Hindlimb muscle (tissue), 1 donor: ENCODE measurements around the gene DNAJC5G. TPM values are rescaled to one million over a fixed set of nuclear protein-coding genes. Genes with fewer than 3 reads are reported as not detected.
"Not testable (repeated sequence)": the region's sequence is repeated elsewhere in the genome, so short reads cannot be mapped to it uniquely, and the experiment has no call there.

Experiments used
- DNase-seq: peaks from one replicate; pipeline ENCODE4 v3.0.0-alpha.2; 2013
- polyA plus RNA-seq: library from polyadenylated mRNA; unstranded; fragments of 120-200 nt; gene quantifications from one replicate; pipeline ENCODE4 v1.2.1, GENCODE V29; 2013; ENCODE audit not compliant: insufficient read length

Gene DNAJC5G
- polyA plus RNA-seq, 1 donor, result 0.34 TPM

DNA sequence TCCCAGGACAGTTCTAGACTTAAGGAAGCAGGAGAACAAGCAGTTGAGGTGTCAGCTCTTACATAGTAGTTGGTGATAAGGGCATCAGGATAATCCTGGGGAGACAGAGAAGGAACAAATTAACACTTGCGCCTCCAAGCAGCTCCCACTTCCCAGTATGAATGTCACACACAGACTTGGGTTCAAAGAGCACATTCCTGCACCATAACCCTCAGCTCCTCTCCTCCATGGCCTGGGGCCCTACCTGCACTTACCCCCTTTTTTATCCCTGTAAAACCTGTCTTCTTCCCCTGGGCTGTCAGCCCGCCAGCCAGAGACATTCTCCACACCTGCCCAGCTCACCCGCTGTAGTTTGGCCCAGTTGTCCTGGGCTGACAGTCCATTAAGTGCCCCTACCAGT is 36.9 kb downstream of the DNAJC5G start:
- no peak for DNase-seq

DNA sequence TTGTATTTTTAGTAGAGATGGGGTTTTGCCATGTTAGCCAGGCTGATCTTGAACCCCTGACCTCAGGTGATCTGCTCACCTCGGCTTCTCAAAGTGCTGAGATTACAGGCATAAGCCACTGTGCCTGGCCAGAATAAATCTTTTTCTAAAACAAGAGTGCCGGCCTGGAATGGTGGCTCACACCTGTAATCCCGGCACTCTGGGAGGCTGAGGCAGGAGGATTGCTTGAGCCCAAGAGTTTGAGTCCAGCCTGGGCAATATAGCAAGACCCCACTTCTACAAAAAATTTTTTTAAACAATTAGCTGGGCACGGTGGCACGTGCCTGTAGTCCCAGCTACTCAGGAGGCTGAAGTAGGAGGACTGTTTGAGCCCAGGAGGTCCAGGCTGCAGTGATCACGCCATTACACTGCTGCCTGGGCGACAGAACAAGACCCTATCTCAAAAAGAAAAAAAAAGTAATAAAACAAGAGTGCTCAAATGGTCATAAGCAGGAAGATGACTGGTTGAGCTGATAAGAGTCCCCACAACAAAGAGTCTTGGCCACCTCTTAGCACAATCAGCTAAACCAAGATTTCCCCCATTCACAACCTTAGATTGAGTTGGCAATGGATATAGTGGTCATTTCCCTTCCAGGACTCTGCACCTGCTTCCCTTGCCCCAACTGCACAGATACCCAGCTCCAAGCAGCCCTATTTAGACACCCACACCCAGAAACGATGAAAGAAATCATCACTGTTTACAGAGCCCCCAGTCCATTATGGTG is 38.8 kb downstream of the DNAJC5G start:
- no peak for DNase-seq

DNA sequence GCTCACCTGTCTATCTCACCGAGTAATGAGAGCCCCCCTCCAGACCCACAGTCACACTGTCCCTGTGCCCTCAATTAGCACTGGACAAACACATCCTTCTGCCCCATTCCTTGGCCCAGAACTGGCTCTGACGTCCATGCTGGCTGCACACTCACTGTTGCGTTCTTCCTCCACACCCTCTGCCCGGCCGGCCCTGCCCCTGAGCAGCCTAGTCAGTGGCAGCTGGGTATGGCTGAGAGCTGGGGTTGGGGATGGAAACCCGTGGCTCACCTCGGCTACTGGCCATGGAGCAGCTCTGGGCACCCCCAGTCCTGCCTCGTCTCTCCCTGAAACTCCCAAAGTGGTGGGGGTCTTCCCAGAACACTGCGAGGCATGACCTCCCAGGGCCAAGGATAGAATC is 39.5 kb downstream of the DNAJC5G start:
- DNase-seq, result no peak

DNA sequence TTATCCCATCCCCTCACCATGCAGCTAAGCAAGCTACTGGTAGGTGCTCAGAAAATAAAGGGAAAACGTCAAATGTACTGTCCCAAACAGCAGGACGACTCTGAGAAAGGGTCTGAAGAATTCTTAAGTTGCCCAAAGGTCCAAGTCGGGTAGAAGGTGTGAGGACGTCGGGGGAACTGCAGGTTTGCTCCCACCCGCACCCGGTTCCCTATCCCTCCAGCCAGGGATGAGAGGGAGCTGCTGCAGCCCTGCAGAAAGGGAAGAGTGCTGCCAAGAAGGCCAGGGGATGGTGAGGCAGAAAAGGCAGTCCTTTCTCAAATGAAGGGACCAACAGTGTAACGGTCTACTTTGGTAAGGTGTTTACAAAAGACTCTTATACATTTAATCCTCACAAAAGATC is 39.9 kb downstream of the DNAJC5G start:
- no peak for DNase-seq

DNA sequence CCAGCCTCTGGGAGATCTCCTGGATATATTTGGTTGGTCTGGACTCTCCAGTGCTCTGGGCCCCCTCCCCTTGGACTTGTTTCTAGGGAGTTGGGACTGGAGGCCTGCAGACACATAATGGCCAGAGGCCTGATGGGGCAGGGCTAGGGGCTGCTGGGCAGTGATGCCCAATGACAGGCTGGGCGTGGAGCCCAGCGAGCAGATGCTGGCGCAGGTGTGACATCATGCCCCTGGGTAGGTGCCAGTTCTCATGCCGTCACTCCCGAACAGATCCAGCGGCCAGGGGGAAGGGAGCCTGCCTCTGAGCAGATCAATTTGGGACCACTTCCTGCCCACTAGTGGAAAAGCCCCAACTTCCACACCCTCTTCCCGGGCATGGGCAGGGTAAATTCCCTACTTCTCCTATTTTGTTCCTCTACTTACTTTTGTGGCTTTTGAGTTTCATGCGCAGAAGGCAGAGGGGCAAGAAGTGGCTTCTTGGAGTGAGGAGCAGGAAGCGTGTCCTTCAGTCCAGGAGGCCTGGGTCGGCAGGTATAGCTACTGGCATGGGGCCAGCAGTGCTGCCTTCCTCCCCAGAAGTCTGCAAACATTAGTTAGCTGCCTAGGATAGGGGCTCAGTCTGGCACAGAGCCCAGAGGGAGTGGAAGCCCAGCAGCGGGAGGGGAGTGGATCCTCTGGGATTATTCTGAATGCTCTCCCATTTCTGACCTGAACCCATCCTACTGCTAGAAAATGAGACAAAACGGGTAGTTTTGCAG is 41.6 kb downstream of the DNAJC5G start:
- DNase-seq, result no peak

DNA sequence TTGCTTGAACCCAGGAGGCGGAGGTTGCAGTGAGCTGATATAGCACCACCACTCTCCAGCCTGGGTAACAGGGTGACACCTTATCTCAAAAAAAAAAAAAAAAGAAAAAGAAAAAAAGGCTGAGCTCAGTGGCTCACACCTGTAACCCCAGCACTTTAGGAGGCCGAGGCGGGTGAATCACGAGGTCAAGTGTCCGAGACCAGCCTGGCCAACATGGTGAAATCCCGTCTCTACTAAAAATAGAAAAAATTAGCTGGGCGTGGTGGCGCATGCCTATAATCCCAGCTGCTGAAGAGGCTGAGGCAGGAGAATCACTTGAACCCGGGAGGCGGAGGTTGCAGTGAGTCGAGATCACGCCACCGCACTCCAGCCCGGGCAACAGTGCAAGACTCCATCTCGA is 44.6 kb downstream of the DNAJC5G start:
- DNase-seq, result not testable (repeated sequence)

DNA sequence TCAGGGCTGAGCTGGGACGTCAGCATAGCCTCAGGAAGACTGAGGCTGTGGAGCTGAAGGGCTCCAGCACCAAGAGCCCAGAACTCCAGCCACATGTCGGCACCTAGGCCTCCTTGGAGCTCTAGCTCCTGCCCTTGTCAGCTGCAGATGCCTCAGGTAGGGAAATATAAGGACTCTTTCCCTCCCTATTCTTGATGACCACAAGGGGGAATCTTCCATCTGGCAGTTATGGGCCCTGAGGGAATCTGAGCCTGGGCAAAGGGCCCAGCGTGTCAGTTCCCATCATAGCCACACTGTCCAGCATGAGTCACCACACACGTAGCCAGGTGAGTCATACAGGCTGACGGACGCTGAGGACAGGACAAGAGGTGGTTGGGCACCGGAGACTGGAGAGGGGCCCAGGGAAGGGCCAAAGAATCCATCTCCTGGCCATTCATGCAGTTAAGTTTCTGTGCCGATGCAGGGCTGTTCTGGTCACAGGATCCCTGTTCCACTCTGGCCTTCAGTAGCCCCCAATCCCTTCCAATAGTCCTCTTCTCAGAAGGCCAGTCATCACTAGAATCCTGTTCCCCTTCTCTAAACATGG is 45.8 kb downstream of the DNAJC5G start:
- no peak for DNase-seq

DNA sequence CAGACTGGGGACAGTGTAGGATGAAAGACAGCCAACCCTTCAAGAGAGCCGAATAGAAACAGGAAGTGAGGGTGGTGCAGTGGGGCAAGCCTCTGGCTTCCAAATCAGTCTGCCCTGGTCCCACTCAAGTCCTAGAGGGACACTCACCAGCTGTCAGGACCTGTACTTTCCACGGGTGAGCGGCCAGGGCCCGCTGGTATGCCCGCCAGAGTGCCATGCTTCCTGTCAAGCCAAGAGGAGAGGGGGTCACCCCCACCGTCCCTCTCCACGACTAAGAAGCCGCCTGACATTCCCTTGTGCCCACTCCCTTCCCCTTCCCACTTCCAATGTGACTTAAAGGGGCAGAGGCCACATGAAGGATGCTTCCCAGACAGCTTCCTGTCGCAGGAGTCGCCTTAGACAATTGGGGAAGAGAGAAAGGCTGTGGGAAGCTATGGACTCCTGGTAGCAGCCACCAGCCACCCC is 47.1 kb downstream of the DNAJC5G start:
- DNase-seq, result no peak

DNA sequence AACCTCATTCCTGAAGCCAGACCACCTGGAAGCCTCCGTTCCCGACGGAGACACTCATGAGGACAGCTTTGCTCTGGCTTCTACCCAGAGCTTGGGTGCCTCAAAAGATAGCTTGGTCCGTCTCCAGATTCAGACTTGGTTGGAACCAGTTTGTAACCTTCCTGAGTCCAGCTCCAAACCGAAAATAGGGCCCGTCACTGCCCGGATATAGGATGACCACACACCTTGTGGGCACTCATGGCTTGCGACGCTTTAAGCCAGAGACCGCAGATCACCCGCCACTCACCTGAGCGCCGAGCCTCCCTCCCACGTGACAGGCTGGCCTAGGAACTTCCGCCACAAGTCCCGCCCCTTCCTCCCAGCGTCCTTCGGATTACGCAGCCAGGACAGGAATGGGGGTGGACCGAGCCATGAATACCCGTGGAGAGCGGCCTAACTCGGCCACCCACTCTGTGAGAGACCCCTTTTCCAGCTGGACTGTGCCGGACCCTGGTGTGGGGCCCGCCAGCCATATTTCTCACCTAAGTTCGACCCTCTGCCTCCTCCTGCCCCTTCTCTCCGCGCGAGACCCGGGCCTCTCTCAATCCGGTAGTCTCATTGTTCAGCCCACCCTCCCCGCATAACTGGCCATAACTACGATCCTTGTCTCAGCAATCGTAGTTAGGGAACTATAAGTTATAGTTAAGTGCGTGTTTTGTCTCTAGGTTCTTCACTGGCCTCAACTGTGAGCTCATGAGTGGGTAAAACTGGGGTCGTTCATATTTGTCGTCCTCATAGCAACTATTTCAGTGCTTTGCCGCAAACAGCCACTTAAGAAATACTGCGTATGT is 47.7 kb downstream of the DNAJC5G start, which contains the start of gene MPV17:
MPV17 (minus strand) TSS at position 332 of the 830 bp plus-strand sequence. CDS start 580 bp downstream, outside the sequence.
- DNase-seq, result peak; percentile 92

DNA sequence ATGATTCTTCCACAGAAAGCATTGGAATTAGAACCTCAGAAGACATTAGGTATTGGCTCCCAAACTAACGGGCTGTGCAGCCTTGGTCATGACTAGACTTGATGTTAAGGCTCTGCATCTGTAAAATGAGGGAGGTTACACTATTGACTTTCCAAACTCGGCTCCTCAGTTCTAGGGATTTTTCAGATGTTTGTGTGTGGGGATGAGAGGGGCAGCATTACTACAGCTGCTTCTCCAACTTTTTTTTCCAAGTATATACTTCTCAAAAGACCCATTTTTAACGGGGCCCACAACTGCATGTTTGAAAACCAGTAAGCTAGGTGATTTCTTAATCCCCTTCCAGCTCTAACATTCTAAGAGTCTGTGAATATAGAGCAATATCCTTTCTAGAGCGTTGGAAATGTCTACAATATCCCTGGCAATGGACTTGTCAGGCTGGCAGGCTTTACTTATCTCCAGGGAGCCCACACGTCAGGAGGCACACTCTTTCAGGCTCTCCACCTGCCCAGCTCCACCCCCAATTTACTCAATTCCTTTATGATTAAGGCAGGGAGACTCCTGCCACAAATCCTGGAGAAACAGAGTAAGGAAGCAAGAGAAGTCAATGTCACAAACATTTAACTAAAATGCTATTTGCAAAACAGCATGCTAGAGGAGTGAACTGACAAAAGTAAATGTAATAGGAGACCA is 48.5 kb downstream of the DNAJC5G start:
- peak; percentile 22 for DNase-seq

DNA sequence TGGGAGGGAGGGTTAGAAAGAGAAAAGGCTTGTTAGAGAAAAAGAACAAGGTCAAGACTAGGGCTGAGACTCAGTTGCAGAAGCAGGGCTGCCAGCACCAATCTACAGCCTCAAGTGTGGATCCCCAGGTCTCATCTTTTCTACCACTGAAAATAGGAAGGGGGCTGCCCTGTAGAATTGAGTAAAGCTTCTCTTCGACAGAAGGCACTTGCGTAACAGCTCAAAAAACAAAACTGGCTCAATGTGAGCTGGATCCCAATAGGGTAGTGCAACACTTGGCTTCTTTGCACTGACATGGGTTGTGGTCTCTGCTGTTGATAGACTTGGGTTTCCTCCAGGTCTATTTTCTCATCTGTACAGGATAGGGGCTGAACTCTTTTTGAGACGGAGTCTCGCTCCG is 49.5 kb downstream of the DNAJC5G start:
- DNase-seq, result no peak

Other genes starting within 250 kb of the DNAJC5G start
- 57.7 TPM for gene TMEM214, start 242.5 kb upstream of the DNAJC5G start, polyA plus RNA-seq
- 18.8 TPM for gene AGBL5, start 223.8 kb upstream of the DNAJC5G start, polyA plus RNA-seq
- 202 TPM for gene OST4, start 203.8 kb upstream of the DNAJC5G start, polyA plus RNA-seq
- 66.7 TPM for gene EMILIN1, start 196.8 kb upstream of the DNAJC5G start, polyA plus RNA-seq
- 1.5 TPM for gene KHK, start 188.7 kb upstream of the DNAJC5G start, polyA plus RNA-seq
- 0.75 TPM for gene CGREF1, start 156.3 kb upstream of the DNAJC5G start, polyA plus RNA-seq
- 0.18 TPM for gene ABHD1, start 151.6 kb upstream of the DNAJC5G start, polyA plus RNA-seq
- 35.1 TPM for gene PREB, start 140.8 kb upstream of the DNAJC5G start, polyA plus RNA-seq
- not detected for gene PRR30, start 136.0 kb upstream of the DNAJC5G start, polyA plus RNA-seq
- gene TCF23, start 126.4 kb upstream of the DNAJC5G start, polyA plus RNA-seq, result 0.17 TPM
- 83.7 TPM for gene ATRAID, start 63.4 kb upstream of the DNAJC5G start, polyA plus RNA-seq
- 18.6 TPM for gene SLC5A6, start 63.2 kb upstream of the DNAJC5G start, polyA plus RNA-seq
- 28.0 TPM for gene CAD, start 58.1 kb upstream of the DNAJC5G start, polyA plus RNA-seq
- 2.8 TPM for gene SLC30A3, start 12.4 kb upstream of the DNAJC5G start, polyA plus RNA-seq
- gene TRIM54, start 7.0 kb downstream of the DNAJC5G start, polyA plus RNA-seq, result 128 TPM
- 2.5 TPM for gene UCN, start 33.0 kb downstream of the DNAJC5G start, polyA plus RNA-seq
- 46.8 TPM for gene MPV17, start 47.7 kb downstream of the DNAJC5G start, polyA plus RNA-seq
- 32.5 TPM for gene GTF3C2, start 81.3 kb downstream of the DNAJC5G start, polyA plus RNA-seq
- gene EIF2B4, start 94.9 kb downstream of the DNAJC5G start, polyA plus RNA-seq, result 34.4 TPM
- 75.0 TPM for gene SNX17, start 95.2 kb downstream of the DNAJC5G start, polyA plus RNA-seq
- gene ZNF513, start 105.3 kb downstream of the DNAJC5G start, polyA plus RNA-seq, result 15.4 TPM
- gene PPM1G, start 134.2 kb downstream of the DNAJC5G start, polyA plus RNA-seq, result 57.8 TPM
- 115 TPM for gene NRBP1, start 153.2 kb downstream of the DNAJC5G start, polyA plus RNA-seq
- gene KRTCAP3, start 166.9 kb downstream of the DNAJC5G start, polyA plus RNA-seq, result 1.4 TPM
- 27.5 TPM for gene IFT172, start 214.3 kb downstream of the DNAJC5G start, polyA plus RNA-seq
- gene FNDC4, start 219.8 kb downstream of the DNAJC5G start, polyA plus RNA-seq, result 8.2 TPM
- 0.22 TPM for gene GCKR, start 221.4 kb downstream of the DNAJC5G start, polyA plus RNA-seq